ENCODE measurements around the gene VPS37D.
"Not testable (repeated sequence)": the region's sequence is repeated elsewhere in the genome, so short reads cannot be mapped to it uniquely, and the experiment has no call there.

The VPS37D gene

DNA sequence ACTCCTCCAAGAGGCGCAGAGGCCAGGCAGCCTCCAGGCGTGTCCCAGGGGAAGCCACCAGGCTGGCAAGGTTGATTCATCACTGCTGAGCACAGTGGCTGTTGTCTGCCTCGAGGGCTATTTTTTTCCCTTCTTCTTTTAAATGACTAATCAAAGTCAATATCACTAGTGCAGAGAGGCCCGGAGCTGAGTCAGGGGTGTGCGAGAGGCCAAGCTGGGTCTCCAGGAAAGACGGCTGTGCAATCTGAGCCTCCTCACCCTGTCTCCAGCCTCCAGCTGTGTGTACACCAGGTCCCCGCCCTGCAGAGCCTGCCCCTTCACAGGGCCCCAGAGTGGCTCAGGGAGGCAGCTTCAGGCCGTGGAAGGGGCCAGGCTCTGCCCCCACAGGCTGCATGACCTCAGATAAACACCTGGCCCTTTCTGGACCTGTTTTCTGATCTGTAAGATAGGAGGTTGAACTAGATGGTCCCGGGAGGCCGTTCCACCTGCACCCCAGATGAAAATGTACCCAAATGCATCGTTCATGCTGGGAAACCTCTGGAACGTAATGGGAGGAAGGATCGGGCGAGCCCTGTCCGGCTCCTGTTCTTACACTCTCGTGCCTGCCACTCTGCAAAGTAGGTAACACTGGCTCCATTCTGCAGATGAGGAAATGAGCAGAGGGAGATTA, 48.2 kb downstream of the VPS37D start:
- peak overlapping the region; percentile 55 for H3K4me3 ChIP-seq

DNA sequence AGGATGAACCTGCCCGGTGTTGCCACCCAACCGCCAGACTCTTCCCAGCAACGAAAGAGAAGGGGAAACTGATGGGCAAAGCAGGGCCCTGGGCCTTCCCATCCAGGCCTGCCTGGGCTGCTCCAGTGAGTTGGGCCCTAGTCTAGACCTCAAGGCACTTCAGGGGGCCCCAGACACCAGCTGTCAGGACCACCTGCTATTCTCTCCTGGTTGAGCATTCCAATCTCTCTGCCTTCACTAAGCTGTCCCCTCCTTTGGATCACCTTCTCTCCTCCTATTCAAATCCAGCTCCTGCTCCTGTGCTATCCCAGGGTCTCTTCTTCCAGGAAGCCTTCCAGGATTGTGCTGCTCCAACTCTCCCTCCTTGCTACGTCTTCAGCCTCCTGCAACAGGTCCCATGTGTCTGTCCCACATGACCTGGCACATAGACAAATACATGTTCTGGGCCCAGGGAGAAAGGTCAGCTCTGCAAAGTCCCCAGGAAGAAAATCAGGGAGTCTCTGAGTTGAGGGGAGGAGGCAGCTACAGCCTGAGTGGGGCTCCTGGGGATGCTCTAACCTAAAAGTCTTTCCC, 48.8 kb downstream of the VPS37D start:
- Histone ChIP-seq H3K4me3 (no peak overlapping the region), H3K36me3 (ENCODE audit: insufficient read depth, low read length) (no peaks in the 10 kb centered on the region), H3K27ac (peak overlapping the region; percentile 68; the same call in 1 of the 2 replicates), H3K9ac (ENCODE audit: insufficient read length) (no peak overlapping the region), H3K9me3 (ENCODE audit: low read depth, low read length) (no peaks in the 10 kb centered on the region)
- no peak for DNase-seq (ENCODE audit: low read depth, low spot score)
- no peak for TF ChIP-seq FOXP2 (optimal IDR thresholded peaks at IDR 0.05; ENCODE audit: control extremely low read depth, extremely low read length, insufficient read depth)
- no peak for TF ChIP-seq POLR2AphosphoS5 (IDR thresholded peaks at IDR 0.05; ENCODE audit: borderline replicate concordance, low read depth, low read length)
- TF ChIP-seq EZH2 (IDR thresholded peaks at IDR 0.05): no peak

More for the DNA sequence above, 48.2 kb downstream of the VPS37D start:
- no peaks in the 10 kb centered on the region for H3K9me3 ChIP-seq (ENCODE audit: low read depth, low read length)
- DNase-seq (ENCODE audit: low read depth, low spot score): peak; percentile 48
- H3K36me3 ChIP-seq (ENCODE audit: insufficient read depth, low read length): no peaks in the 10 kb centered on the region
- H3K27ac ChIP-seq: peak overlapping the region; percentile 68
- TF ChIP-seq POLR2AphosphoS5 (IDR thresholded peaks at IDR 0.05; ENCODE audit: borderline replicate concordance, low read depth, low read length) (no peak), EZH2 (IDR thresholded peaks at IDR 0.05) (no peak)
- no peak overlapping the region for H3K9ac ChIP-seq (ENCODE audit: insufficient read length)

- no peak overlapping the region for H3K9ac ChIP-seq (ENCODE audit: insufficient read length)
- no peak overlapping the region for H3K27ac ChIP-seq
- no peaks in the 10 kb centered on the region for H3K36me3 ChIP-seq (ENCODE audit: insufficient read depth, low read length)
- peak overlapping the region; percentile 83 for H3K4me3 ChIP-seq
- H3K9me3 ChIP-seq (ENCODE audit: low read depth, low read length): no peaks in the 10 kb centered on the region
- TF ChIP-seq EZH2 (IDR thresholded peaks at IDR 0.05): no peak
- TF ChIP-seq FOXP2 (optimal IDR thresholded peaks at IDR 0.05; ENCODE audit: control extremely low read depth, extremely low read length, insufficient read depth): no peak
- no peak for TF ChIP-seq POLR2AphosphoS5 (IDR thresholded peaks at IDR 0.05; ENCODE audit: borderline replicate concordance, low read depth, low read length)
- DNase-seq (ENCODE audit: low read depth, low spot score): no peak
Observed at GRCh38 chr7:73717025-73717807, 49.6 kb downstream of the VPS37D start.

GRCh38 chr7:73717991-73718405, 50.4 kb downstream of the VPS37D start:
- Histone ChIP-seq H3K9me3 (ENCODE audit: low read depth, low read length) (no peaks in the 10 kb centered on the region), H3K27ac (no peak overlapping the region), H3K36me3 (ENCODE audit: insufficient read depth, low read length) (no peaks in the 10 kb centered on the region), H3K4me3 (peak overlapping the region; percentile 83), H3K9ac (ENCODE audit: insufficient read length) (peak overlapping the region; percentile 78)
- no peak for TF ChIP-seq EZH2 (IDR thresholded peaks at IDR 0.05)
- TF ChIP-seq FOXP2 (optimal IDR thresholded peaks at IDR 0.05; ENCODE audit: control extremely low read depth, extremely low read length, insufficient read depth): no peak
- TF ChIP-seq POLR2AphosphoS5 (IDR thresholded peaks at IDR 0.05; ENCODE audit: borderline replicate concordance, low read depth, low read length): no peak; the same call in 1 of the 2 replicates
- DNase-seq (ENCODE audit: low read depth, low spot score): no peak

- no peaks in the 10 kb centered on the region for H3K9me3 ChIP-seq (ENCODE audit: low read depth, low read length)
- DNase-seq (ENCODE audit: low read depth, low spot score): no peak
- H3K9ac ChIP-seq (ENCODE audit: insufficient read length): peak overlapping the region; percentile 78
- H3K27ac ChIP-seq: no peak overlapping the region
- H3K4me3 ChIP-seq: peak overlapping the region; percentile 83
- no peaks in the 10 kb centered on the region for H3K36me3 ChIP-seq (ENCODE audit: insufficient read depth, low read length)
- no peak for TF ChIP-seq EZH2 (IDR thresholded peaks at IDR 0.05)
- no peak for TF ChIP-seq POLR2AphosphoS5 (IDR thresholded peaks at IDR 0.05; ENCODE audit: borderline replicate concordance, low read depth, low read length)
- no peak for TF ChIP-seq FOXP2 (optimal IDR thresholded peaks at IDR 0.05; ENCODE audit: control extremely low read depth, extremely low read length, insufficient read depth)
Observed at GRCh38 chr7:73718438-73718881, 50.8 kb downstream of the VPS37D start.

- Histone ChIP-seq H3K9me3 (ENCODE audit: low read depth, low read length) (no peaks in the 10 kb centered on the region), H3K27ac (no peak within 1 kb of the TSS), H3K9ac (ENCODE audit: insufficient read length) (peak within 1 kb of the TSS; percentile 78), H3K36me3 (ENCODE audit: insufficient read depth, low read length) (no peaks in the 10 kb centered on the region), H3K4me3 (peak within 1 kb of the TSS; percentile 83)
- TF ChIP-seq POLR2AphosphoS5 (IDR thresholded peaks at IDR 0.05; ENCODE audit: borderline replicate concordance, low read depth, low read length): no peak
- no peak for TF ChIP-seq EZH2 (IDR thresholded peaks at IDR 0.05)
- no peak for TF ChIP-seq FOXP2 (optimal IDR thresholded peaks at IDR 0.05; ENCODE audit: control extremely low read depth, extremely low read length, insufficient read depth)
- no peak for DNase-seq (ENCODE audit: low read depth, low spot score)
Observed at GRCh38 chr7:73718905-73719805, 51.5 kb downstream of the VPS37D start, which contains the start of gene STX1A. Gene STX1A, minus strand, starts transcription at chr7:73719669. Its CDS starts 38 bp downstream, at chr7:73719631.

DNA sequence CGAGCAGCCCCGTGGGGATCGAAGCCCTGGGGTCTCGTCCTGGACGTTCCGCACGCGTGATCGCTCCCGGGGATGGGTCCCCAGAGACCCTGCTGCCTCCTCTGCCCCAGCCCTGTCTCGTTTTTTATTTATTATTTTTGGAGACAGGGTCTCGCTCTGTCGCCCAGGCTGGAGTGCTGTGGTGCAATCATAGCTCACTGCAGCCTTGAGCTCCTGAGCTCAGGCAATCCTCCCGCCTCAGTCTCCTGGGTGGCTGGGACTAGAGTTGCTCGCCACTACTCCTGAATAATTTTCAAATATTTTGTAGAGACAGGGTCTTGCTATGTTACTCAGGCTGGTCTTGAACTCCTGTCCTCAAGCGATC, 52.2 kb downstream of the VPS37D start:
- H3K9ac ChIP-seq (ENCODE audit: insufficient read length): no peak overlapping the region
- TF ChIP-seq POLR2AphosphoS5 (IDR thresholded peaks at IDR 0.05; ENCODE audit: borderline replicate concordance, low read depth, low read length) (no peak), EZH2 (IDR thresholded peaks at IDR 0.05) (no peak), FOXP2 (optimal IDR thresholded peaks at IDR 0.05; ENCODE audit: control extremely low read depth, extremely low read length, insufficient read depth) (no peak)
- no peak overlapping the region for H3K27ac ChIP-seq
- no peak for DNase-seq (ENCODE audit: low read depth, low spot score)
- peak overlapping the region; percentile 62 for H3K4me3 ChIP-seq
- H3K36me3 ChIP-seq (ENCODE audit: insufficient read depth, low read length): no peaks in the 10 kb centered on the region
- no peaks in the 10 kb centered on the region for H3K9me3 ChIP-seq (ENCODE audit: low read depth, low read length)

DNA sequence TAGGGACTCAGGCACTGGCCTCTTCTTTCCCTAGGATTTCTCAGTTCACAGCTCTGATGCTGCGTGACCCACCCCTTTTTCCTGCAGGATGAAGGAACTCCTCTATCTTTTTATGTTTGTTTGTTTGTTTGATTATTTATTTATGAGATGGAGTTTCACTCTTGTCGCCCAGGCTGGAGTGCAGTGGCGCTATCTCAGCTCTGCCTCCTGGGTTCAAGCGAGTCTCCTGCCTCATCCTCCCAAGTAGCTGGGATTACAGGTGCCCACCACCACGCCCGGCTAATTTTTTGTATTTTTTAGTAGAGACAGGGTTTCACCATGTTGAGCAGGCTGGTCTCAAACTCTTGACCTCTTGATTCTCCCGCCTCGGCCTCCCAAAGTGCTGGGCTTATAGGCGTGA, 52.8 kb downstream of the VPS37D start:
- not testable (repeated sequence) for H3K36me3 ChIP-seq (ENCODE audit: insufficient read depth, low read length); H3K9ac ChIP-seq (ENCODE audit: insufficient read length); H3K27ac ChIP-seq; H3K9me3 ChIP-seq (ENCODE audit: low read depth, low read length); H3K4me3 ChIP-seq; DNase-seq (ENCODE audit: low read depth, low spot score)
